RCC 7860 (cell line): ENCODE results near the gene TRUB2.

Experiments
- DNase-seq: peaks from one replicate; pipeline ENCODE4 v3.0.0-alpha.2; 2015; ENCODE audit warnings: low spot score
- FAIRE-seq: peaks from 2 replicates; lab custom pipeline; 2012; peaks lifted over from hg19 to GRCh38; lab: Jason Lieb, UNC

Gene TRUB2

DNA sequence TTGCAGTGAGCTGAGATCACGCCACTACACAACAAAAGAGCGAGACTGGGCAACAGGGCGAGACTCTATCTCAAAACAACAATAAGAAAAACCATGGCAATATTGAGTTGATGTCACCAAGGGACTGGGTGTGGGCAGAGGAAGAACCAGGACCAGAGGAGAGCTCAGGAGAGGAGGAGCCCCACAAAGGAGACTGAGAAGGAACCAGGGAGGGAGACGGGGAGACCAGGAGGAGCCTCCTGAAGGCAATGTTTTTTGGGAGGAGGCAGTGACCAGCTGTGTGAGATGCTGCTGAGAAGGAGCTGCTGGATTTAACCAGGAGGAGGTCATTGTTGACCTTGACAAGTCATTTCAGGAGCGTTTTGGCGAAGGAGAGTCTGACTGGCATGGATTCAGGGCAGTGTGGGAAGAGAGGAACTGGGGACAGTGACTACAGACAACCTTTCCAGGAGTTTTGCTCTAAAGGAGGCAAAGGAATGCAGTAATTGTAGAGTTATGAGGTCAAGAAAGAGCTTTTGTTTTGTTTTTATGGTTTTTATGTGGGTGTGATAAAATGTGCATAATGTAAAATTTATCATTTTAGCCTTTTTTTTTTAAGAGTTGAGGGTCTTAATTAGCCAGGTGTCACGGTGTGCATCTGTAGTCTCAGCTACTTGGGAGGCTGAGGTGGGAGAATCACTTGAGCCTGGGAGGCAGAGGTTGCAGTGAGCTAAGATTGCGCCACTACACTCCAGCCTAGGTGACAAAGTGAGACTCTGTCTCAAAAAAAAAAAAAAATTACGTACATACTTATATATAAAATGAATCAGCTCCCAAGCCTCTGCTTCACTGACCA, 17.9 kb downstream of the TRUB2 start:
- FAIRE-seq, result no peak

DNA sequence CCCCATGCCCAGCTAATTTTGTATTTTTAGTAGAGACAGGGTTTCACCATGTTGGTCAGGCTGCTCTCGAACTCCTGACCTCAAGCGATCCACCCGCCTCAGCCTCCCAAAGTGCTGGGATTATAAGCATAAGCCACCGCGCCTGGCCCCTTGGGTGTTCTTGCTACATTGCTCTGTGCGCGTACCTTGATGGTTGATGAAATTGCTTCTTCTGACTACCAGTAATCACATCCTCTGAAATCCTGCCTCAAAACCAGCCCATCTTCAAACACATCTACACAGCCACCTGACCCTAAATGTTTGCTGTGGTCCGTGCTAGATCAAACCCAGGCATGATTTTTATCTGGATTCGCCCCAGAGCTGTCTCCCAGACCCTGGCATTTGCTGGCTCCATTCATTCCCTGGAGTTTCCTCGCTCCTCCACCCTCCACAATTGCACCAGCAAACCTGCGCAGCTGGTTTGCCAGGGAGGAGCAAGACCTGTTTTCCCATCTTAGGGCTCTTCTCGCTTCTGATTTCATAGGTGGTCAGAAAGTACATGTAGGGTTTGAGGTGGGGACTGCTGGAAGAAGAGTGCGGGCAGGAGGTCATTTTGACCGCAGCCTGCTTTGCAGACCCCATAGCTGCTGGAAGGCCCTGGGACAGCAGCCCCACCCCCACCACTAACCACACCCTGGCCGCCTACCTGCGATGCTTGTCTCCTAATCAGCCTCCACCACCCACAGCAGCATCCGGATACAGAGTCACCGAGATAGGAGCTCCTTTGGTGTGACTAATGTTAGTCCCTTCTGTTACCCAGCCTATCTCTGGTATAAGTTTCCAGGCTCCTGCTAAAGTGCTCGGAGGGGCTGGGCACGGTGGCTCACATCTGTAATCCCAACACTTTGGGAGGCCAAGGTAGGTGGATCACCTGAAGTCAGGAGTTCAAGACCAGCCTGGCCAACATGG, 23.4 kb downstream of the TRUB2 start:
- FAIRE-seq (no peak), DNase-seq (no peak)

More for the DNA sequence above, 17.9 kb downstream of the TRUB2 start:
- no peak for DNase-seq

DNA sequence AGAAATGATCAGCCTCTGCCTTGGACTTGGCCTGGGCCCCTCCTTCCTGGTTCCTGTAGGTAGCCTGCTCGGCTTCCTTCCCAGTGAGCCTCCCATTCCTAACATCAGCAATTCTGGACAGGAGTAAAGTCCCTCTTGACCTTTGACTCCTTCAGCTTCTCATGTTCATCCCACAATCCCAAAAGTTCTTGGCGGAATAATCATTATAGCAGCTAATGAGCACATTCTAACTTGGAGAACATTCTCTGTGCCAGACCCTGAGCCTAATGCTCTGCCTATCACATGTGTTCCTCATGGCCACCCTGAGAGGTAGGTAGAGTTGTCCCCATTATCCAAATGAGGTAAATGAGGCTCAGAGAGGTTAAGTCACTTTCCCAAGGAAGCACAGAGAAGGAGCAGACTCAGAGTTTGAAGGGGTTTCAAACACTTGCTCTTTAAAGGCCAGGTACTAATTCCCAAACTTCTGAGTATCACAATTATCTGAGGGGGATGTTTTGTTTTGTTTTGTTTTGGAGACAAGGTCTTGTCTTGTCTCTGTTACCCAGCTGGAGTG, 24.9 kb downstream of the TRUB2 start:
- DNase-seq (no peak), FAIRE-seq (no peak)

DNA sequence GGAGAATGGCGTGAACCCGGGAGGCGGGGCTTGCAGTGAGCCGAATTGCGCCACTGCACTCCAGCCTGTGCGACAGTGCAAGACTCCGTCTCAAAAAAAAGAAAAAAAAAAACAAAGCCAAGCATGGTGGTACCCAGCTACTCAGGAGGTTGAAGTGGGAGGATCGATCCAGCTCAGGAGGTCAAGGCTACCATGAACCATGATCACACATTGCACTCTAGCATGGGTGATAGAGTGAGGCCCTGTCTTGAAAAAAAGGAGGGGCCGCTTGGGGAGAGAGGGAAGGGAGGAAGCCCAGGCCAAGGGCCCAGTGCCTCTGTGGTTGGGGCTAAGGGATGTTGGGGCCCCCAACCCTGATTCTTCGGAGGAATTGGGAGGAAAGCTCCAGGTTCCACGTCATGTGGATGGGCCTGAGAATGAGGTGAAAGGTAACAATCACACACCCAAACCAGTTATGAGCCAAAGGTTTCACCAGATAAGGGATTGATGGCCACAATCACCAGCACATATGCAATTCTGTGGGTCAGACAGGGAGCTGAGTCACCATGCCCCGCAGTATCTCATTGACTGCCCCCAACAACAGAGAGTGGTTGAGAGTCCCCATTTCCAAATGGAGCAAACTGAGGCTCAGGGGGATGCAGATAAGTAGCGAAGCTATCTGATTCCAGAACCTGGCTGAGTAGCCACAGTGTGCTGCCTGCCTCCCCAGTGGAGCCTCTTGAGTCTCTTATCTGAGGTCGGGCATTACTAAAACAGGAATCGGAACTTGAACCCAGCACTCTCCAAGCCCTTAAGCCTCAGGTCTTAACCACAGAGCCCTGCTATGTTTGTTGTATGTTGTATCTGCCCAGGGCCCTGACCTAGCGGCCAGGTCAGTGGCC, 25.7 kb downstream of the TRUB2 start:
- DNase-seq (no peak), FAIRE-seq (no peak)

DNA sequence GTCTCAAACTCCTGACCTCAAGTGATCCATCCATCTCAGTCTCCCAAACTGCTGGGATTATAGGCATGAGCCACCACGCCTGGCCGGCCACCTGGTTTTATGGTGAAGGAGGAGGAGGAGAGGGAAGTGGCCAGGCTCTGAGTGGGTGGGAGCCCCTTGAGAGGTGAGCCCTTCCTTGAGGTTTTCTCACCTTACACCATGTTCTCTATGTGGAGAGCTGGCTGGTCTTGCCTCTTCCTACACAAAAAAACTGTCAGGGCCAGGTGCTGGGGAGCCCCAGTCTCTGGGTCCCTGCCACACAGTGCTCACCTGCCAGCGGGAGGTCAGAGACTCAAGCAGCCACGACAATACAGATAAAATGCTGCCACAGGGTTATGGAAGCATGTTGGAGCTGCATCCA, 28.1 kb downstream of the TRUB2 start:
- FAIRE-seq (no peak), DNase-seq (no peak)

DNA sequence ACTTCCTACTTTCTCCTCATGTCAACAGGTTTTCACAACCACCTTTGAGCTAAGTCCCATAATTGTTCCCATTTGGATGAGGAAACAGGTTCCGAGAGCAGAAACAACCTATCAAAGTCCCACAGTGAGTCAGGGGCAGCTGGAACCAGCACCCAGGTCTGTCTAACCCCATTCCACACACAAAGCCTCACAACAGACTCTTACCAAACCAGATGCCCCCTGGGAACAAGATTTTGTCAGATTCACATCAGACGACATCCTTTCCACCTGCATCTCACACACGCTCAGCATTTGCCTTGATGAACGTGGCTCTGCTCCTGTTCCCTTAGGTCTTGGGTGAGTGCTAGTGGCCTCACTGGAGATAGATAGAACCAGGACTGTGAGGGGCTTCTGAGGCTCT, 29.2 kb downstream of the TRUB2 start:
- no peak for DNase-seq
- FAIRE-seq, result no peak

DNA sequence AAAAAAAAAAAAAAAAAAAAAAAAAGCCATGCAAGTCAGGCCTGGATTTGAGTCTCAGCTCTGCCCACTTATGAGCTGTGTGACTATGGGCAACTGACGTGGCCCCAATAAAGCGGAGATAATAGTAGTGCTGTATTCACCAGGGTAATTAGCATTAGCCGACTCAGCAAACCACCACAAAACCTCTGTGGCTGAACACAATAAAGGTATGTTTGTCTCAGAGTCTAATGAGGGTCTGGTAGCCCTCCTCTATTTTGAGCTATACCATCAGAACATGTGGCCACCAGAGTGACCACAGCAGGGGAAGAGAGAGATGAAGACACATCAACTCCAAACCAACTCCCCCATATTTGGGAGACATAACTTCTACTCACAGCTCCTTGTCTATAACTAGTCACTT, 30.2 kb downstream of the TRUB2 start:
- no peak for DNase-seq
- FAIRE-seq, result no peak

DNA sequence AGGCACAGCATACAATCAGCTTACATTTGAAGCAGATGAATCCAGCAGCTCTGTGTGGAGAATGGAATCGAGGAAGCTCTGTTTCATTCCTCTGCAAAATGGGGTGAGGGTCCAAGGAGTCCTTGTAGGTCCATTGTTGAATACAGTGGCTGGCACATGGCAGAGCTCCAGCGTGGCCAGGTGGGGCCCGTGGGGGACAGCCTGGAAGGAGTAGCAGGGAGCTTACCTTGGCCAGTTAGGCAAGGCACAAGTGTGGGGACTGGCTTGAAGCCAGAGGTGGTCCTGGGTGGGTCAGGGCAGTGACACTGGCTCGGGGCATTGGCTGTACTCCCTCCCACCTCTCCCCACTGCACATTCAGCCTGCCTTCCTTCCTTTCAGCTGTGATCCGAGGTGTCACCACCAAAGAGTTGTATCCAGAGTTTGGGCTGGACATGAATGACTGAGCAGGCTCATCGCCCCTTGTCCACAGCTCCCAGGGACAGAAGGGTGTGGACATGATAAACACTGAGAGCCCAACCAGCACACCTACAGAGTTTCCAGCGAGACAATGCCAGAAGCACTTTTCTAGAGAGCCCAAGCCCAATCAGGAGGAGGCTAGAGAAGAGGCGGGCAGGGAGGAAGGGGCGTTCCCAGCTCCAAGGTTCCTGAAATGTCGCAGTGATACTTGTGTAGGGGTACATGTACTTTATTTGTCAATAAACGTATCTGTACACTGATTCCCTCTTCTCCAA, 33.8 kb downstream of the TRUB2 start:
- DNase-seq (no peak), FAIRE-seq (no peak)

DNA sequence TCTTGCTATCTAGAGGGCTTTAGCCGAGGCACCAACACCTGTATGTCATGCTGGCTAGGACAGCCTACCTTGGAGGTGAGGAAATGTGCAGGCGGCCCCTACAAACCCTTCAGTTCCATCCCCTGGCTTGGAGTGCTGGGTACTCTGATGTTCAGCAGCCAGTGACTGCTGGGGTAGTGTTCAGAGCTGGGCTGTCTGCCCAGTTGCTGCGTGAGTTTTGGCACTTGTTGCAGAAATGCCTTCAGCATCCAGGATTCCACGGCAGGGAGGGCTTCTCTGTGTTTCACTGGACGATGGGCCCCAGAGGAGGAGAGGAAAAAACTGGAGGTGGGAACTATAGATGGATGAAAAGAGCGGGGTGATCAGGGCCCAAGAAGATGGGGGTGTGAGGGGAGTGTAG, 35.8 kb downstream of the TRUB2 start:
- FAIRE-seq, result no peak
- DNase-seq, result no peak

DNA sequence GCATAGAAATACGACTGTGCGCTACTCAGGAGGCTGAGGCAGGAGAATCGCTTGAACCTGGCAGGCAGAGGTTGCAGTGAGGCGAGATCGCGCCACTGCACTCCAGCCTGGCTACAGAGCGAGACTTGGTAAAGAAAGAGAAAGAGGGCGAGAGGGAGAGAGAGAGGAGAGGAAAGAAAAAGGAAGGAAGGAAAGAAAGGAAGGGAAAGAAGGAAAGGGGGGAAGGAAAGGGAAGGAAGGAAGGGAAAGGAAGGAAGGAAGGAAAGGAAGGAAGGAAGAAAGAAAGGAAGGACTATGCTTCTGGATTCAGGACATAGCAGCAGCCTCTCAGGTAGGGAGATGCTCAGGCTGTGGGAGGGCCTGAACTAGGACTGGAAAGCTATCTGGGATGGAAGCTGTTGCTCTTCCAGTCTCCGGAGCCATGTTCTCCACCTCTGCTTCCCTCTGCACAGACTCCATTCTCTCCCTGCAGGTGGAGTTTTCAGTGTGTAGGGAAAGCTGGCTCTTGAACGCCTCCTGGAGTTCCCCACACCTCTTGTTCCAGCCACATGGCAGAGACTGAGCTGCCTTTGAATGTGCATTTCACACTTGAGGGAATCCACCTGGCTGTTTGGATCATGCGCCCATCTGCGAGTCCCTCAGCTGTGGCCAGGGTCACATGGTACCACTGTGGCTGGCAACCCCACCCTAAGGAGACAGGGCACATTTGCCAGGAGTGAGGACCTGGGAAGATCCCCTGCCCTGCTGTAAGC, 37.0 kb downstream of the TRUB2 start:
- no peak for FAIRE-seq

DNA sequence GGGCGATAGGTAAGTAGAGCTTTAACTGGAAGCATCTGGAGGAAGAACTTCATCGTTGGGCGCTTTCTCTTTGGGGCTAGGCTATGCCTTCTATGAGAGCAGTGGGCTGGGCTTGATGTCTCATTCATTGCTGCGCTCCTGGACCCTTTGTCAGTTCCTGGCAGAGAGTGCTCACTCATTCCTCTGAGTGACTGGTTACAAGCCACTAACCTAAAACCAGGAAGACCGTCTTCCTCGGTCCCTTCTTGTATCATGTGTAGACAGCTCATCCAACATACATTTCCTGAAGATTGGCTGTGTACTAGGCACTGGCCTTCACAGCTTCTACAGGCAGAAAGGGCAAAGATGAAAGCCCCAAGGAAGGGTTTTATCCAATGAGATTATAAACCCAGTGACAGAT, 39.7 kb downstream of the TRUB2 start:
- FAIRE-seq, result no peak
- DNase-seq, result no peak

More for the DNA sequence above, 37.0 kb downstream of the TRUB2 start:
- no peak for DNase-seq

DNA sequence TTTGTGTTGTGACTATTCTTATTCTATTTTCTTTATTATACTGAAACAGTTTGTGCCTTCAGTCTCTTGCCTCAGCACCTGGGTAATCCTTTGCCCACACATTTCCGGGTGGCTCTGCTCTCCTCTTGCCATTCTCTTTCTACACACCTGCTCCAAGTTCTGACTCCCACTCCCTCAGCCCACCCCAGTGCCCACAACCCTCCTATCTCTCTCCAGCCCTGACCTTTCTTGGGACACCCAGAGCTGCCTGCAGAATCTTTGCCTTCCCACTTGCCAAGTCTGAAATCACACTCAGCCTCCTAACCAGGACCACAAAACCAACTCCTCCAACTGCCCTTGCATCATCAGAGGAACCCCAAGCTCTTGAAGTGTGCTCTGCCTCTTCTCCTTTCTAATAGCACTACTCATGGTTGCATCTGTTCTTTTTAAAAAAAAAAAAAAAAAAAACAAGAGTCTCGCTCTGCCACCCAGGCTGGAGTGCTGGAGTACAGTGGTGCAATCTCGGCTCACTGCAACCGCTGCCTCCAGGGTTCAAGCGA, 42.1 kb downstream of the TRUB2 start:
- DNase-seq (no peak), FAIRE-seq (no peak)

DNA sequence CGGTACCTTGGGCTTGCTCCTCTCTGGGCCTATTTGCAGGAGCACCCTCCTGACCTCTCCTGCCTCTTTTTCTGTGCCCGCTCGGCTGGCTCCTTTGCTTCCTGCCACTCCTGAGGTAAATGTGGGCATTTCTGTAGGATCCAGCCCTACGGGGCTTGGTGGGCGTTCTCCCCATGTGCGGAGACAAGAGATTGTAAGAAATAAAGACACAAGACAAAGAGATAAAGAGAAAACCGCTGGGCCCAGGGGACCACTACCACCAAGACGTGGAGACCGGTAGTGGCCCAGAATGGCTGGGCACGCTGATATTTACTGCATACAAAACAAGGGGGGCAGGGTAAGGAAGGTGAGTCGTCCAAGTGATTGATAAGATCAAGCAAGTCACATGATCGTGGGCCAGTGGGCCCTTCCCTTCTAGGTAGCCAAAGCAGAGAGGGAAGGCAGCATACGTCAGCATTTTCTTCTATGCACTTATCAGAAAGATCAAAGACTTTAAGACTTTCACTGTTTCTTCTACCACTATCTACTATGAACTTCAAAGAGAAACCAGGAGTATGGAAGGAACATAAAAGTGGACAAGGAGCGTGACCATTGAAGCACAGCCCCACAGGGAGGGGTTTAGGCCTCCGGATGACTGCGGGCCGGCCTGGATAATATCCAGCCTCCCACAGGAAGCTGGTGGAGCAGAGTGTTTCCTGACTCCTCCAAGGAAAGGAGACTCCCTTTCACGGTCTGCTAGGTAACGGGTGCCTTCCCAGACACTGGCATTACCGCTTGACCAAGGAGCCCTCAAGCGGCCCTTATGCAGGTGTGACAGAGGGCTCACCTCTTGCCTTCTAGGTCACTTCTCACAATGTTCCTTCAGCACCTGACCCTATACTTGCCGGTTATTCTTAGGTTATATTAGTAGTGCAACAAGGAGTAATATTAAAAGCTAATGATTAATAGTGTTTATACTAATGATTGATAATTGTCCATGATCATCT, 42.9 kb downstream of the TRUB2 start:
- FAIRE-seq, result peak; percentile 84
- peak; percentile 65 for DNase-seq

DNA sequence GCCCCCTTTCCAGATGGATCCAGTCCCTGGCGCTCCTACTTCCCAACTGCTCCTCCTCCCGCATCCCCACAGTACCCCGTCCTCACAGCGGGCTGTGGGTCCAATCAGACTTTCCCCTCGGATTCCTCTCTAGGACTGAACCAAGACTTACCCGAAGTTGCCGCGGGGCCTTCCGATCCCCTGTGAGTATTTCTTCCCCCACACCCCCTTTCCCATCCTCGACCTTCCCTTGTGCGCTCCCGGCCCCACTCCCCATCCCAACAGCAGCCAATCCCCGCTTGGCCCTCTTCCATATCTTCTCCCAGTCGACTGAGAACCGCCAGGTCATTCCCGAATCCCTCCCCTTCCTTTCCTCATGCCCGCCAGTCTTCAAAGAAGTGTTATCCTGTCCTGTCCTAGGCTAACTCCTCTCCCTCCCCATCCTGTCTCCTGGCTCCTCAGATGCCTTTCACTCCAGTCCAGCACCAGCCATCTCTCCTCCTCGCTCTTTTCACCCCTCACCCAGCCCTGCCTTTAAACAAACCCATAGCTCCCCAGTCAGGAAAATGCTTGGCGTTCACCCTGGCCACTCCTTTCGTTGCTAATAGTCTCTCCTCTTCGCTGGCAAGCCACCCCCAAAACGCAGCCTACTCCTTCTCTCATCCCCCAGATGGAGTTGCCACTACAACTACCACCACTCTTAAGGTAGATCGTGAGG, 45.5 kb downstream of the TRUB2 start:
- DNase-seq (peak; percentile 42), FAIRE-seq (no peak)

DNA sequence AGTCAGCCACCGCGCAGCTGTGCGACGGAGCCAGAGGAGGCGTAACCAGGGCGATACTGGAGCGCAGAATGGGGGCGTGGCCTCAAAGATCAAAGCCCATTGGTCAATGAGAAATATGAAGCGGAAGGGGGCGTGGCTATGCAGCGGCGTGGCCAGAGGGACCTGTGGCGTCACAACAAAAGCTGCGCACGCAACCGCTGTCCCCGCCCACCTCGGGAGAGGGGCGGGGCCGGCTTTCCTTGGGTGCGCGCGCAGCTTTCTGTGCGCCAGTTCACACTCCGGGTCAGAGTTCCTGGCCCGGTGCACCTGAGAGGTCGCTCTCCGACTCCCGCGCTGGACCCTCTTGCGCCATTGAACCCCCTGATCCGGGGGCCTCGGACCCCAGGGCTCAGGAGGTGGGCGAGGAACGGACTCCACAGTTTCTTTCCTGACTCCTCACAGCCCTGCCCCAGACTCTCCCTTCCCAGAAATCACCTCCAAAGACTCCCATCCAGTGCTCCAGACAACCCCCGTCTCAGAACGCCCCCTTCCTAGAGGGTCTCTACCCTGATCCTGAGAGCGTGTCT, 46.2 kb downstream of the TRUB2 start, which contains the start of gene SWI5:
Gene SWI5, plus strand, starts transcription at position 269 of the 566 bp plus-strand sequence.
- peak; percentile 88 for FAIRE-seq
- peak; percentile 100 for DNase-seq

DNA sequence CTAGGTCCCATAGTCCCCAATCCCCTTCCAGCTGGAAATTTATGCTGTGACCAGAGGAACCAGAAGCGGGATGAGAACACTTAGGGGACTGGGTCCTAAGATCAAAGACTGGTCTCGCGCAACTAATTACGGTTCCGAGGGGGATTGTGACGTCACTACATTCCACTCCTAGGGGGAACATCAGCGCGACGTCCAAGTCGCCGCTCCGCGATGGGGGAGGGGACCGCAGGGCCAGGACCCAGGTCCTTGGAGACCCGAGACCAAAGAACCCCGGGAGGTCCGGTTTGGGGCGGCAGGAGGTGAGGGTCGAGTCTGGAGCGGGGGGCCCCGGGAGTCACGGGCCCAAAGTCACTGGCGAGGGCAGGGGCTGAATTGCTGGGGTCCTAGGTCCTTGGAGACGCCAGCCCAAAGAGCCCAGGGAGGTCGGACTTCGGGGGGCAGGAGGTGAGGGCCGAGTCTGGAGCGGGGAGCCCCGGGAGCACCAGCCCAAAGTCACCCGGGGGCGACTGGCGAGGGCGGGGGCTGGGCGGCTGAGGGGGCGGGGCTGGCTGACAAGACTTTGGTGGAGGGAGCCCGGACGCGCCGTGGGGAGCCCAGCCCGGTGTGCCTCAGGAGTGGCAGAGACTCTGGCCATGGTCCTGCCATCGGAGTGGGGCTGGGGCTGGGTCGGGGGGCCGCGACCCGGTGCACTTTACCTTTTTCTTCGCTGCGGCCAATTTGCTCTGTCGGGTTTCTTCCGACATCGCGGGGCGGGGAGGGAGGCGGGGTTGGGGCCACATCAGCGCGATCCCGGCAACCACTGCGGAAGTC, 46.8 kb downstream of the TRUB2 start, which contains the start of gene GOLGA2:
Gene GOLGA2, minus strand, starts transcription at position 810 of the 810 bp plus-strand sequence. Its CDS starts 31 bp downstream, at position 779.
- no peak for DNase-seq
- no peak for FAIRE-seq
